ENCODE data around the gene KAZN.

The KAZN gene

GRCh38 chr1:14887044-14887566, 288.6 kb downstream of the KAZN start:
- no peak for DNase-seq (ENCODE audit: low read depth in 2 of 2)

GRCh38 chr1:14887764-14888350, 289.4 kb downstream of the KAZN start:
- DNase-seq (ENCODE audit: low read depth in 2 of 2): no peak

DNA sequence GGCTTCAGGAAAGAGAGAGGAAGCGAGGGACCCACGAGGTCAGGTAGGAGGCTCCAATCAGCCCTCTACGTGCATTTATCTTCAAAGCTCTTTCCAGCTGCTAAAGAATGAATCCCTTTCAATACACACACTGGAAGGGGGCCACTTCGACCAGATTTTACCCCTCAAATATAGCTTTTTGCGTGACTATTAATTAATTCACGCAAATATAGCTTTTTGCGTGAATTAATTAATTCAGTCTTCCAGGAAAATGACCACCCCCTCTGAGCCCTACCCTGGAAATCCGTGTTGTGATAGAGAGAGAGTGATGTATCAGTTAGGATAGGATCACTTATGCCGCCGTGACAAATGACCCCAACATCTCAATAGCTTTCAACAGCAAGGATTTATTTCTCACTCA, 289.9 kb downstream of the KAZN start:
- no peak for DNase-seq (ENCODE audit: low read depth in 2 of 2)

DNA sequence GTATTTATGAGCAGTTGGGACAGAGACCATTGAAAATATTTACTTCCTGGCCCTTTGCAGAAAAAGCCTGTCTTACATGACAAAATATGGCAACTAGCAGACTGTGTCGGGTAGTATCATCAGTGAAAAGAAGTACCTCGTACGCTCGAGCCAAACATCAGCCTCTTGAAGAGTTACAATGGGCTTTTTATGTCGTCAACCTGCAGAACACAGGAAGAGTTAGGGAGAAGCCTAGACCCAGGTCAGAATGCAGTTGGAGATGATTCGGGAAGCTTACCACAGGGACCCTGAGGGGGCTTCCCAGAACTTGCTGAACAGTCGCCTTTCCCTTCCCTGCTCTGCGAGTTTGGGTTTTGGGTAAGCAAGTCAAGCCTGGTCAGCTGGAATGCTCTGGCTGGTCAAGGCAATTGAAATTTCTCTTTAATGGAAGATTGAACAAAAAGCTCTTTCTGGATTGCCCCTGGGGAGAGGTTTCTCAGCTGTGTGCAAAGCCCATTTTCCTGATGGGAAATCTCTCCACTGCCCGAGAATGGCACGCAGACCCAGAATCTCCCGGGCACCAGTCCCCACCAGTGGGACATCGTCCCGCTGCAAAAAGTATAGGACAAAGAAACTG, 291.4 kb downstream of the KAZN start:
- DNase-seq (ENCODE audit: low read depth in 2 of 2): no peak

- DNase-seq (ENCODE audit: low read depth in 2 of 2): no peak
Observed at GRCh38 chr1:14891991-14892390, 293.5 kb downstream of the KAZN start.

DNA sequence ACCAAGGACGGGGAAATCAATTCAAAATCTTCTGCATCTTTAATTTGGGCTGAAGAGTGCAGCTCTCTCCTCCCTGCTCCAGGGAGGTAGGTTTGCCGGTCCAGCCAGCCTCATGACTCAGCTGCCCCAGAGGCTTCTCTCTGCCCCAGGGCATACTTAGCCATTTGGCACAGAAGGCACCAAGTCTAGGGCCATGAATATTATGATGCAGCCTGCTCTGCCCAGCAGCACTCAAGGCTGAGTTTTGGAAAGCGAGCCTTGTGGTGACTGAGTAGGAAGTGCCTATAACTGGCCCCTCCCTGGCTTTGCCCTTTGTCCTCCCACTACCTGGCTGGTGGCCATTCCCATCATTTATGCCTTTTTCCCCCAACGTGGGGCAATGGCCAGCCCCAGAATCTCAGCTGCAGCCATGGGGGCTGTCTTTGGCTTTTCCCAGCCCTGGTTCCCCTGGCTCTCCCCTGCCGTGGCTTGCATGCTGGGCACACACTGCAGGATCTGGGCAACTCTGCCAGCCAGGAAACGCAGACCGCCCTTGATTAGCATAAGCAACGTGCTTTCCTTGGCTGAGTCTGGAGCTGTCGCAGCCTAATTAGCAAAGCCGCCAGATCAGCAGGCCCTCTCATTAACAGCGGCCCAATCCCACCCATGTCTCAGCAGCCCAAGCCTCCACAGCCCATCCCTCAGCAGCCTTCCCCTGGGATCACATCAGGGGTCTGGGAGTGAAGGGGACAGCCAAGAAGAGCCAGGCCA, 296.5 kb downstream of the KAZN start:
- no peak for DNase-seq (ENCODE audit: low read depth in 2 of 2)

DNA sequence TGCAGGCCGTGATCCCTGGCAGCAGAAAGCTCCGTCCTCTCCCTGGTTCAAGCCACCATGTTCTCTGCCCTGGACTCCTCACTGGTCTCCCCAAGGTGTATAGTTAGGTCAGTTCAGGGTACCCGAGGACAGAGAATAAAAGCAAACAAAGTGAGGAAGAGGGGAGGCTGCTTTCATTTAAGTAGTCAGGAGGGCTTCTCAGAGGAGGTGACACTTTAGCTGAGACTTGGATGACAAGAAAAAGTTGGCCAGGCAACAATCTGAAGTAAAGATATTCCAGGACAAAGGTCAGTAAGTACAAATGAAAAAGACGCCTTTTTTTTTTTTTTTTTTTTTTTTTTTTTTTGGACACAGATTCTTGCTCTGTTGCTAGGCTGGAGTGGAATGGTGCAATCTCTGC, 297.2 kb downstream of the KAZN start:
- no peak for DNase-seq (ENCODE audit: low read depth in 2 of 2)

GRCh38 chr1:14896381-14897079, 298.0 kb downstream of the KAZN start:
- no peak for DNase-seq (ENCODE audit: low read depth in 2 of 2)

GRCh38 chr1:14897080-14897449, 298.6 kb downstream of the KAZN start:
- DNase-seq (ENCODE audit: low read depth in 2 of 2): no peak

GRCh38 chr1:14897547-14897946, 299.1 kb downstream of the KAZN start:
- DNase-seq (ENCODE audit: low read depth in 2 of 2): no peak

GRCh38 chr1:14897997-14898645, 299.6 kb downstream of the KAZN start:
- DNase-seq (ENCODE audit: low read depth in 2 of 2): no peak

DNA sequence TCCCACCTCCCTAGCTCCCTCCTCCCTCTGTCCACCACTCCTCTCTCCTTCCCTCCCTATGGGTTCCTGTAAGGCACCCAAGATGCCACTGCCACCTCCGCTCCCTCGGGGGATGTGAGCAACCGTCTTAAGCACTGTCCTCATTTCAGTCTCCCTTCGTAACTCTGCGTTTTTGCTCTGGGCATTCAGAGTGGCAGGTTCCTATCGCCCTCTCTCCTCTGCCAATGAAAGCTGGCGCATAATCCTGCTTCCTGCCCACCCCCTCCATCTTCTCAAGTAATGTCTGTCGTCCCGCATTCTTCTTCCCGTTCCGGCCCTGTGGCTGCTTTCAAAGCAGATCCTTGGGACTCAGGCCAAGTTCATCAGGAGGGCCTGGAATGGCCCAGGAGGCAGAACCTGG, 301.2 kb downstream of the KAZN start:
- DNase-seq (ENCODE audit: low read depth in 2 of 2): no peak

DNA sequence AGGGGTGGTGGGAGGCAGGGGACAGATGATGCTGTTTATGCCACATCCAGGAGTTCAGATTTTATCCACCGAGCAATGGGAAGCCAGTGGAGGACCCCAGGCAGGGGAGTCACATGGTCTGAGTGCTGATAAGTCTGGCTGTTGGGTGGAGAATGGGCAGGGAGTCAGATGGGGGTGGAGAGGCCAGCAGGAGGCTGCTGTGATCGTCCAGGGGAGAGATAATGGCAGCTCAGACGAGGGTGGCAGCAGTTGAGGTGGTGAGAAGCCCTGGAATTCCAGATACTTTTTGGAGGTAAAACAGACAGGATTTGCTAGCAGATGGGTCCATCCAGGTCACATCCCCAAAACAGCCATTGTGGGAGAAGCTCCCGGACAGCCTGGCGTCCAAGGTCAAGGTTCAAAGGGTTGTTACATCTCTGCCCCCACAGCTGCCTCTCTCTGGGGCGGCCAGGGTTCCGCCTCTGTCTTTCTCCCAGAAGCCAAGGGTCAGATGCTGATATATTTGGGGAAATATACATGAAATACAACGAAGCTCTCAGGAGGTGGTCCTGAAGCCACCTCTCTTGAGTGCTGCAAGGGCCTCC, 303.0 kb downstream of the KAZN start:
- DNase-seq (ENCODE audit: low read depth in 2 of 2): no peak

DNA sequence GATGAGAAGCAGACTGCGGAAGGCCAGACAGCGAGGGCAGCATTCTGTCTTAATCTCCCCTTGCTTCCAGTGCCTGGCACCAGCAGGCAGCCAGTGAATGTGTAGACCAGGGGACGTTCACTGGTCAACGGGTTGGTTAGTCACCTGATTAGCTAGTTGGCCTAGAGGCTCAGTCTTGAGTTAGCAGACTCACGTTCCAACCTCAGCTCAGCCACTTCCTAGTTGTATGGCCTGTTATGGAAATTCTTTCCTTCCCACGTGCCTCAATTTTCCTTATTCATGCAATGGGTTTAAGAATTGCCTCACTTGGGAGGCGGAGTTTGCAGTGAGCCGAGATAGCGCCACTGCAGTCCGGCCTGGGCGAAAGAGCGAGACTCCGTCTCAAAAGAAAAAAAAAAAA, 305.4 kb downstream of the KAZN start:
- DNase-seq (ENCODE audit: low read depth in 2 of 2): no peak

DNA sequence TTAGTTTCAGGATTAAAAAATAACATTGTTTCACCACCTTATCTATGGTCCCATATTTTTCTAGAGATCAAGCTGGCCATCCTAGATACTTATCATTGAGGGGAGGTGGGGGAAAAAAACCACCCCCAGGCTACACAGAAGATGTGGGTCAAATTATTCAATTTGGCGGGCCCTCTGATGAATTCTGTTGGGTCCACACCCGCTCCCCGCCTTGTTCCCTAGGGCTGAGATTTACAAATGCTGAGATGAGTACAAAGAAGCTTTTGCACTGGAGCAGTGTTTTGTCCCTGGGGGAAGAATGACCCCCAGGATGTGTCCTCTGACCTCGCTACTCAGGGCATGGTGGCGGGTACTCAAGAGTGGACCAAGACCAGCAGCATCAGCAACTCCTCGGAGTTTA, 308.2 kb downstream of the KAZN start:
- no peak for DNase-seq (ENCODE audit: low read depth in 2 of 2)

DNA sequence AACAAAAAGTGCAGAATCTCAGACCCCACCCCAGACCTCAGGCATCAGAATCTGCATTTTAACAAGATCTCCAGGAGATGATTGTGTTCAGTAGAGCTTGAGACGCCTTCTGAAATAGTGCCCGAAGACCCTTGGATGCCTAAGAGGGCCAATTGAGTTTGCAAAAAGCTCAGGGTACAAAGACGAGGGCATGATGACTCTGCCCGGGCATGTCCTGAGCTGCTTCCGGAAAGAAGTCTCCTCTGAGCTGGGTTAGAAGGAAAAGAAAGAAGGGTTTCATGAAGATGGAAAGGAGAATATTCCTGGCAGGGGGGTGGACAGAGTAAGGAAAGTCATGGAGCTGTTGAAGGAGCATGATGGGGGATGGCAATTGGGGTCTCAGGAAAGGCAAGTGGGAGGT, 308.9 kb downstream of the KAZN start:
- no peak for DNase-seq (ENCODE audit: low read depth in 2 of 2)

GRCh38 chr1:14909273-14909672, 310.8 kb downstream of the KAZN start:
- DNase-seq (ENCODE audit: low read depth in 2 of 2): no peak

DNA sequence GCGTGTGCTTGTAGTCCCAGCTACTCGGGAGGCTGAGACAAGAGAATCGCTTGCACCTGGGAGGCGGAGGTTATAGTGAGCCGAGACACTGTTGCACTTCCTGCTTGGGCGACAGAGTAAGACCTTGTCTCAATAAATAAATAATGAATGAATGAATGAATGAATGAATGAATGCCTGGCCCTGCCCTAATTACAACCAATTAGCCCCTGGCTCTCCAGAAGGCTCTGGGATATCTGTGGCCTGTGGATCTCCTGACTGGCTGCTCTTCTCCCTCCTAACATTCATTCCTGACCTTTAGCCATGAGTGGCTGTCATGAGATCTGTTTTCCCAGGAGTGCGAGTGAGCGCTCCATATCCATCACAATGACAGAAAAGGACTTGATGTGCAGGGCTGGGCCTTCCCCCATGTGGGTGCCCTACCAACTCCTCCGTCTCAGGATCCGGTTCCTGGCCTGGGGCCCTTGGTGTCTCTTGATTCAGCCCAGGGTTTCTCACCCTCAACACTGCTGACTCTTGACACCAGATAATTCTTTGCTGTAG, 311.5 kb downstream of the KAZN start:
- DNase-seq (ENCODE audit: low read depth in 2 of 2): no peak

GRCh38 chr1:14910984-14911721, 312.7 kb downstream of the KAZN start:
- DNase-seq (ENCODE audit: low read depth in 2 of 2): no peak

DNA sequence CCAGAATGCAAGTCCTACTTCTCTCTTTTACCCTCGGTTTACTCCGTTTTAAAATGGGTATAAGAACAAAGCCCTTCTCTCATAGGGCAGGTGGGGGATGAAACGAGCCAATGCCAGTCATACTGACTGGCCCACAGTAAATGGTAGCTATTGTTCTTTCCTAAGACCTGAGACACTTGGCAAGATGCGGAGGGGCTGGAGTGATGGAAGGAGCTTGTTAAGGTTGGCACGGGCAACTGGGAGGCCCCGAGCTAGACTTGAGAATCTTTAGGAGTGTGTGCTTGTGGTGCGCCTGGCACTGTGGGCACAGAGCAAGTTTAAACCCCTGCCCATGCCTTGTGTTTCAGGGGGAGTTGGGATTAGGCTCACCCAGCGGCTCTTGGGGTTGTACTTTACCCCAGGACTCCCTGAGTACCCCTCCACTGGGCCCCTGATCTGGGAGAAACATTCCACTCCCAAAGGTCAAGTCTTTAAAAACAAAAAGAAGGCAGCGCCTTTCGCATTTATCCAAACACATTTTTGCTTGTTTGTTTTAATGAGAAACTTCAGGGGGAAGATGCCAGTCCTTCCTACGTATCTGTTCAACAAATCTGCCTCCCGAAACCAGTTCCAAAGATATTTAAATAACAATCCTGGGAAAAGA, 314.5 kb downstream of the KAZN start:
- no peak for DNase-seq (ENCODE audit: low read depth in 2 of 2)

Data from stimulated activated CD4-positive, alpha-beta T cell treated with anti-CD3 and anti-CD28 coated beads, Interleukin-15, amount 100 ng/mL, for 48 hours (primary cell).